SK-N-SH treated with all-trans-retinoic acid at 6 μM for 48 hours (cell line): ENCODE results near the gene MAK.
A peak's percentile ranks its signal among the peaks of the same experiment; 100 is the strongest.

Source experiments
- ARNTL ChIP-seq: fragments of 450-650 bp; formaldehyde crosslinking; IDR thresholded peaks from 2 replicates; pipeline ENCODE4 v1.5.0; 2020; ENCODE audit warnings: low read depth, mild to moderate bottlenecking, moderate library complexity, borderline replicate concordance
- CREB5 ChIP-seq: fragments of 250-450 bp; sonication (Bioruptor Pico); IDR thresholded peaks from 2 replicates; pipeline ENCODE4 v1.5.1; 2020; ENCODE audit warnings: low read depth, mild to moderate bottlenecking, moderate library complexity
- CSDC2 ChIP-seq: fragments of 250-450 bp; sonication (Bioruptor Pico); IDR thresholded peaks from 2 replicates; pipeline ENCODE4 v1.5.0; 2020; ENCODE audit warnings: mild to moderate bottlenecking, moderate library complexity
- GLIS3 ChIP-seq: fragments of 250-450 bp; sonication (Bioruptor Pico); IDR thresholded peaks from 2 replicates; pipeline ENCODE4 v1.5.0; 2020; ENCODE audit warnings: mild to moderate bottlenecking, moderate library complexity
- OSR1 ChIP-seq: fragments of 250-450 bp; sonication (Bioruptor Pico); IDR thresholded peaks from 2 replicates; pipeline ENCODE4 v1.8.0; 2022; ENCODE audit warnings: moderate library complexity, mild to moderate bottlenecking, inconsistent platforms
- PATZ1 ChIP-seq: fragments of 250-450 bp; sonication (Bioruptor Pico); IDR thresholded peaks from 2 replicates; pipeline ENCODE4 v1.8.0; 2020; ENCODE audit warnings: mild to moderate bottlenecking, moderate library complexity, borderline replicate concordance
- POU6F1 ChIP-seq: fragments of 250-450 bp; sonication (Bioruptor Pico); IDR thresholded peaks from 2 replicates; pipeline ENCODE4 v1.8.0; 2021; ENCODE audit warnings: low read depth, mild to moderate bottlenecking, moderate library complexity, borderline replicate concordance
- PPARA ChIP-seq: fragments of 250-450 bp; sonication (Bioruptor Pico); IDR thresholded peaks from 2 replicates; pipeline ENCODE4 v1.5.0; 2020; ENCODE audit warnings: mild to moderate bottlenecking, borderline replicate concordance
- SNAI2 ChIP-seq: fragments of 250-450 bp; sonication (Bioruptor Pico); IDR thresholded peaks from 2 replicates; pipeline ENCODE4 v1.5.0; 2020; ENCODE audit warnings: mild to moderate bottlenecking, moderate library complexity
- ZC3H10 ChIP-seq: fragments of 250-450 bp; sonication (Bioruptor Pico); IDR thresholded peaks from 2 replicates; pipeline ENCODE4 v1.5.1; 2021; ENCODE audit warnings: mild to moderate bottlenecking, moderate library complexity
- ZFP3 ChIP-seq: fragments of 250-450 bp; sonication (Bioruptor Pico); IDR thresholded peaks from 2 replicates; pipeline ENCODE4 v1.5.0; 2020; ENCODE audit warnings: mild to moderate bottlenecking, moderate library complexity
- ZFP30 ChIP-seq: fragments of 450-650 bp; formaldehyde crosslinking; IDR thresholded peaks from 2 replicates; pipeline ENCODE4 v1.5.0; 2022; ENCODE audit warnings: mild to moderate bottlenecking, moderate library complexity
- ZNF70 ChIP-seq: fragments of 450-650 bp; formaldehyde crosslinking; IDR thresholded peaks from 2 replicates; pipeline ENCODE4 v1.5.0; 2020; ENCODE audit warnings: mild to moderate bottlenecking, moderate library complexity

- TF ChIP-seq ZC3H10 (CRISPR knock-in tag) (no peak), ZFP3 (CRISPR knock-in tag) (no peak), CREB5 (no peak), PATZ1 (CRISPR knock-in tag) (no peak), OSR1 (no peak), ARNTL (no peak), ZNF70 (CRISPR knock-in tag) (no peak), SNAI2 (0 out of 2 replicates have a peak, but pooled peaks have one; percentile 51), ZFP30 (CRISPR knock-in tag) (no peak), PPARA (no peak), POU6F1 (no peak), CSDC2 (CRISPR knock-in tag) (0 out of 2 replicates have a peak, but pooled peaks have one; percentile 35), GLIS3 (CRISPR knock-in tag) (no peak)
These were observed 90.9 kb downstream of the MAK start, which contains the start of gene TMEM14B for GRCh38 chr6:10747251-10747972.
